Measurements from ENCODE around the gene THSD7B. TPM values are rescaled to one million over a fixed set of nuclear protein-coding genes. Genes with fewer than 3 reads are reported as not detected.

THSD7B gene
- total RNA-seq, 1 donor: under 0.01 TPM

DNA sequence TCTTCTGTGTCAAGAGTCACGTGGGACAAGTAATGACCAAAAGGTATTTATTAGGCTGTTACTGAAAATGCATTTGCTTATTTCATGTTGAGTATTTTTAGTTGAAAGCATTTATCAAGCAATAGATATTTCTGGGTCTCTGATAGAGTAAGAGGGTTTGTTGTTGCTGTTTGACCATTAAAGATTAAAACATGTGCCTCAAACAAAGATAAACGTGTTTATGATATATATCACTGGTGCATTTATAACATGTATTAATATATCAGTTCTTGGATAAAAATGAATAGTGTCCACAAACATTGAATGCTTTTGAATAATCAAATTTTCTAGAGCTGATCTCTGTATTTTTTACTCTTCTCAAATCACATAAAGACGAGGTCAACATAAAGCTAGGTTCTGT is 467.7 kb downstream of the THSD7B start:
- H3K27me3 ChIP-seq (ENCODE audit: insufficient read depth, low read length): no peaks in the 10 kb centered on the region
- H3K4me3 ChIP-seq (ENCODE audit: insufficient read depth, low read length): no peak overlapping the region
- H3K4me1 ChIP-seq (ENCODE audit: insufficient read depth, low read length): peaks cover 18% of the 10 kb centered on the region
- no peaks in the 10 kb centered on the region for H3K9me3 ChIP-seq (ENCODE audit: low read depth, low read length)
- no peaks in the 10 kb centered on the region for H4K20me1 ChIP-seq (ENCODE audit: insufficient read depth, low read length)
- no peak overlapping the region for H3K27ac ChIP-seq (ENCODE audit: low read depth, low read length)
- H3K4me2 ChIP-seq (ENCODE audit: insufficient read depth, low read length): no peak overlapping the region
- no peaks in the 10 kb centered on the region for H3K36me3 ChIP-seq (ENCODE audit: insufficient read depth, low read length)
- TF ChIP-seq, protein P1, sequence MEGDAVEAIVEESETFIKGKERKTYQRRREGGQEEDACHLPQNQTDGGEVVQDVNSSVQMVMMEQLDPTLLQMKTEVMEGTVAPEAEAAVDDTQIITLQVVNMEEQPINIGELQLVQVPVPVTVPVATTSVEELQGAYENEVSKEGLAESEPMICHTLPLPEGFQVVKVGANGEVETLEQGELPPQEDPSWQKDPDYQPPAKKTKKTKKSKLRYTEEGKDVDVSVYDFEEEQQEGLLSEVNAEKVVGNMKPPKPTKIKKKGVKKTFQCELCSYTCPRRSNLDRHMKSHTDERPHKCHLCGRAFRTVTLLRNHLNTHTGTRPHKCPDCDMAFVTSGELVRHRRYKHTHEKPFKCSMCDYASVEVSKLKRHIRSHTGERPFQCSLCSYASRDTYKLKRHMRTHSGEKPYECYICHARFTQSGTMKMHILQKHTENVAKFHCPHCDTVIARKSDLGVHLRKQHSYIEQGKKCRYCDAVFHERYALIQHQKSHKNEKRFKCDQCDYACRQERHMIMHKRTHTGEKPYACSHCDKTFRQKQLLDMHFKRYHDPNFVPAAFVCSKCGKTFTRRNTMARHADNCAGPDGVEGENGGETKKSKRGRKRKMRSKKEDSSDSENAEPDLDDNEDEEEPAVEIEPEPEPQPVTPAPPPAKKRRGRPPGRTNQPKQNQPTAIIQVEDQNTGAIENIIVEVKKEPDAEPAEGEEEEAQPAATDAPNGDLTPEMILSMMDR (IDR thresholded peaks at IDR 0.05; ENCODE audit: extremely low read depth, low read depth, low read length): no peak
- H3K79me2 ChIP-seq (ENCODE audit: insufficient read depth, low read length): no peaks in the 10 kb centered on the region
- H2AFZ ChIP-seq (ENCODE audit: low read length): no peak overlapping the region
- no peak for DNase-seq (ENCODE audit: insufficient read length, low spot score, missing footprints)

DNA sequence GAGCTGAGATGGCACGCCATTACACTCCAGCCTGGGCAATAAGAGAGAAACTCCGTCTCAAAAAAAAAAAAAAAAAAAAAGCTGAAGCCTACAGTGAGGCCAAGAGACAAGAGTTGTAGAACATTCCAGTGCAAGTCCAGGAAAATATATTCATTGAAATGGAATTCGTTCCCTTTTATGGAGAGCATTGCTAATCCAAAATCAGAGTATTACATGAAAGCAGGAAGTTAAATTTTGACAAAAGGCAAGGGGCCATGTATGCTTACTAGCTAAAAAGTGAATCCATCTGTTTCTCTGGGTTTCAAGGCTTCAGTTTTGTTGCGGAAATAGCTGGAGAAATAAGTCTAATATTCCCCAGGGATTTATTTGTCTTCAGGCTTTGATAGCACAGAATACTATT is 471.7 kb downstream of the THSD7B start:
- TF ChIP-seq, protein P1 (IDR thresholded peaks at IDR 0.05; ENCODE audit: extremely low read depth, low read depth, low read length): no peak
- Histone ChIP-seq H3K27ac (ENCODE audit: low read depth, low read length) (peak overlapping the region; percentile 2), H3K4me3 (ENCODE audit: insufficient read depth, low read length) (no peak overlapping the region), H3K36me3 (ENCODE audit: insufficient read depth, low read length) (no peaks in the 10 kb centered on the region), H3K27me3 (ENCODE audit: insufficient read depth, low read length) (no peaks in the 10 kb centered on the region), H3K4me2 (ENCODE audit: insufficient read depth, low read length) (no peak overlapping the region), H3K9me3 (ENCODE audit: low read depth, low read length) (no peaks in the 10 kb centered on the region), H3K79me2 (ENCODE audit: insufficient read depth, low read length) (no peaks in the 10 kb centered on the region), H3K4me1 (ENCODE audit: insufficient read depth, low read length) (peaks cover 4% of the 10 kb centered on the region), H2AFZ (ENCODE audit: low read length) (peak overlapping the region; percentile 35), H4K20me1 (ENCODE audit: insufficient read depth, low read length) (no peaks in the 10 kb centered on the region)
- DNase-seq (ENCODE audit: insufficient read length, low spot score, missing footprints): peak; percentile 89

DNA sequence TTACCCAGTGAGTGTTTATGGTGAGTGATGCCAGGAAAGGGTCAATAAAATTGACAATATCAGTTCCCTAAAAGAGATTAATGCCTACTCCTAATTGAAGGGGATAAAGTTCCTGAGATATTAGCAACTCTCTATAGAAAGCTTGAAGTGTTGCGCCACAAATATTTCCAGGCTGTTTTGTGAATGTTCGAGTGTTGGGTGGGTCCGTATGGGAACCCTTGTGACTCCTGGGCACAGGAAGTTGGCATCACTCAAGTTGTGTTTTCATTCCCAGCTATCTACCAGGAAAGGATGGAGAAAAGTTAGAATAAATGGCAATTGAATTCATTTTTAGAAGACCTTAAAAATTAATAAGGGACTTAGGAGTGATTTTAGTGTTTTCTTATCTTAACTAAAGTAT is 472.7 kb downstream of the THSD7B start:
- no peak for DNase-seq (ENCODE audit: insufficient read length, low spot score, missing footprints)
- no peak overlapping the region for H3K4me3 ChIP-seq (ENCODE audit: insufficient read depth, low read length)
- no peak overlapping the region for H3K27ac ChIP-seq (ENCODE audit: low read depth, low read length)
- H3K4me2 ChIP-seq (ENCODE audit: insufficient read depth, low read length): no peak overlapping the region
- H3K9me3 ChIP-seq (ENCODE audit: low read depth, low read length): no peaks in the 10 kb centered on the region
- H2AFZ ChIP-seq (ENCODE audit: low read length): no peak overlapping the region
- TF ChIP-seq, protein P1 (IDR thresholded peaks at IDR 0.05; ENCODE audit: extremely low read depth, low read depth, low read length): no peak
- H4K20me1 ChIP-seq (ENCODE audit: insufficient read depth, low read length): no peaks in the 10 kb centered on the region
- H3K4me1 ChIP-seq (ENCODE audit: insufficient read depth, low read length): peaks cover 4% of the 10 kb centered on the region
- no peaks in the 10 kb centered on the region for H3K36me3 ChIP-seq (ENCODE audit: insufficient read depth, low read length)
- no peaks in the 10 kb centered on the region for H3K27me3 ChIP-seq (ENCODE audit: insufficient read depth, low read length)
- no peaks in the 10 kb centered on the region for H3K79me2 ChIP-seq (ENCODE audit: insufficient read depth, low read length)

DNA sequence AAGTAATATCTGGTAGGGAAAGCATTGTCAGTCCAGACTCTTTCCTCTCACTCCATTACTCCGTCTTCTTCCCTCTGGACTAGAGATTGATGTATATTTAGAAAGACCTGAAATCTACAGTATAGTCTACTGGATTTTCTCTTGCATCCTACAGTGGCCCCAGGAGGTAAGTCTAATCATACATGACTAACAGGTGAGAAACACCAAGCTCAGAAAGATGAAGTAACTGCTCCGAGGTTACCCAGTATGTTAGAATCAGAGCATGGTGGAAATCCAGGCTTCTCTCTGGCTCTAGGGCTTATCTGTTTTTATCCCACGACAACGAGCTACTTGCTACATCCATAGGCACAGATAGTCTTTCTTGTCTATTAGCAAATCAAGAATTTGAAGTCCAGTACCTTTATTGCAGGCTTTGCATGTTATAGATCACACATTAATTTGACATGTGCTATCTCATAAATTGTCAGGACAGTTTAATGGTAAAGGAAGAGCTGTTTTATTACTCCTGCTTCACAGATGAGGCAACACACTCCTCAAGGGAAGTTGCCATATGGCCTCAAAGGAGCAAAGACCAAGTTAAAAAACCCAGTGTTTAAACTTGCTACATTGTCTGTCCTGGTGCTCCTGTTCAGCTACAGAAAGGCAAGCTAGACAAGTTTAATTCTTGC is 484.3 kb downstream of the THSD7B start:
- no peaks in the 10 kb centered on the region for H3K27me3 ChIP-seq (ENCODE audit: insufficient read depth, low read length)
- no peak overlapping the region for H3K4me2 ChIP-seq (ENCODE audit: insufficient read depth, low read length)
- no peaks in the 10 kb centered on the region for H4K20me1 ChIP-seq (ENCODE audit: insufficient read depth, low read length)
- TF ChIP-seq, protein P1 (IDR thresholded peaks at IDR 0.05; ENCODE audit: extremely low read depth, low read depth, low read length): no peak
- no peak overlapping the region for H2AFZ ChIP-seq (ENCODE audit: low read length)
- H3K79me2 ChIP-seq (ENCODE audit: insufficient read depth, low read length): no peaks in the 10 kb centered on the region
- H3K27ac ChIP-seq (ENCODE audit: low read depth, low read length): no peak overlapping the region
- H3K9me3 ChIP-seq (ENCODE audit: low read depth, low read length): no peaks in the 10 kb centered on the region
- no peak for DNase-seq (ENCODE audit: insufficient read length, low spot score, missing footprints)
- no peaks in the 10 kb centered on the region for H3K36me3 ChIP-seq (ENCODE audit: insufficient read depth, low read length)
- no peak overlapping the region for H3K4me3 ChIP-seq (ENCODE audit: insufficient read depth, low read length)
- H3K4me1 ChIP-seq (ENCODE audit: insufficient read depth, low read length): peaks cover 18% of the 10 kb centered on the region

All from osteoblast (primary cell).